Sigmoid colon (tissue), 7 donors: ENCODE measurements around the gene RELL1. TPM values are rescaled to one million over a fixed set of nuclear protein-coding genes. Genes with fewer than 3 reads are reported as not detected.

Experiments used
- DNase-seq: peaks from one replicate; pipeline ENCODE4 v3.0.0-alpha.2; 2019
- H3K27ac ChIP-seq, 4 donors: fragments of 200-600 bp; sonication (generic); one replicate each; pipeline ENCODE4 v1.5.1; 2016 to 2019; ENCODE audit warnings: mild to moderate bottlenecking in 1 of 4
- H3K27me3 ChIP-seq, 3 donors: fragments of 200-600 bp; sonication (generic); one replicate each; pipeline ENCODE4 v1.5.1; 2019; ENCODE audit warnings: mild to moderate bottlenecking in 1 of 3
- H3K36me3 ChIP-seq, 4 donors: fragments of 200-600 bp; sonication (generic); one replicate each; pipeline ENCODE4 v1.5.1; 2016 to 2019
- H3K4me1 ChIP-seq, 4 donors: fragments of 200-600 bp; sonication (generic); one replicate each; pipeline ENCODE4 v1.5.1; 2017 to 2019
- H3K4me3 ChIP-seq, 4 donors: fragments of 200-600 bp; sonication (generic); one replicate each; pipeline ENCODE4 v1.5.1; 2017 to 2019; ENCODE audit warnings: mild to moderate bottlenecking in 2 of 4, moderate library complexity in 1 of 4
- H3K9me3 ChIP-seq, 4 donors: fragments of 200-600 bp in 3 of 4; sonication (generic) in 3 of 4; one replicate each; pipeline versions ENCODE4 v1.5.1 to v1.6.1; 2013 to 2019
- CTCF ChIP-seq, 4 experiments: fragments of 450-650 bp in 3 of 4; fragments of 200-600 bp in 1 of 4; IDR thresholded peaks; one replicate each; pipeline ENCODE4 v1.5.1; 2016 to 2019; ENCODE audit warnings: antibody characterized with exemption in 4 of 4, mild to moderate bottlenecking in 3 of 4, moderate library complexity in 2 of 4
- EP300 ChIP-seq, 4 donors: sonication (generic); formaldehyde crosslinking; IDR thresholded peaks; one replicate each; pipeline ENCODE4 v1.6.1; 2017; ENCODE audit warnings: antibody characterized with exemption in 4 of 4
- POLR2A ChIP-seq, 2 donors: fragments of 450-650 bp; IDR thresholded peaks; one replicate each; pipeline ENCODE4 v1.6.1; 2016; ENCODE audit warnings: antibody characterized with exemption in 2 of 2, mild to moderate bottlenecking in 2 of 2, moderate library complexity in 2 of 2
- POLR2AphosphoS5 ChIP-seq, 4 donors: sonication (generic); formaldehyde crosslinking; IDR thresholded peaks; one replicate each; pipeline ENCODE4 v1.6.1; 2017; ENCODE audit warnings: antibody characterized with exemption in 4 of 4
- WGBS, 2 donors: extraction: QIAGEN DNeasy Blood & Tissue Kit; methylation state at CpG; one replicate each; pipeline ENCODE4 v1.1.7; 2013; 5-methylcytosine and 5-hydroxymethylcytosine counted together
- intact Hi-C: fragments of 100-400 bp; cut with DNase I; formaldehyde crosslinking; loops from one replicate; pipeline ENCODE4 v1.15.1; 2023
- polyA plus RNA-seq, 3 donors: library from polyadenylated mRNA; stranded (reverse); fragments of 200-250 nt; gene quantifications; one replicate each; pipeline ENCODE4 v1.2.3, GENCODE V29; 2013
- total RNA-seq, 4 donors: library from RNA; depleted of rRNA; stranded (reverse); fragments of >200 nt; gene quantifications; one replicate each; pipeline ENCODE4 v1.1.0, GENCODE V29; 2016
- donor health status: healthy with polysubstance abuse.
- donor health status: Bipolar disorder and iron deficiency.
- donor health status: healthy.

RELL1 gene
- total and polyA plus RNA-seq, 7 donors = 4.2 to 63.2 (median 38.8) TPM

GRCh38 chr4:37687681-37688080, 1.5 kb upstream of the RELL1 start:
- H3K27me3 ChIP-seq = no peaks in the 10 kb centered on the region
- no peak for TF ChIP-seq CTCF (IDR thresholded peaks at IDR 0.05)
- TF ChIP-seq EP300 (IDR thresholded peaks at IDR 0.05) = no peak
- no peak for TF ChIP-seq POLR2AphosphoS5 (IDR thresholded peaks at IDR 0.05)
- TF ChIP-seq POLR2A (IDR thresholded peaks at IDR 0.05) = no peak
- DNase-seq = no peak
- no peaks in the 10 kb centered on the region for H3K9me3 ChIP-seq
- no peaks in the 10 kb centered on the region for H3K36me3 ChIP-seq
- WGBS, 2 donors = 84 to 93% methylated on average over 9 of the region's 9 CpGs
- peaks cover 0 to 34% (median 28%) of the 10 kb centered on the region in 4 donors for H3K4me1 ChIP-seq
- H3K27ac ChIP-seq = peak overlapping the region in 3 of 4 donors; percentile 85 to 99 (median 86)
- H3K4me3 ChIP-seq = no peak overlapping the region
- intact Hi-C loops = loop anchor here (2.0 to 10.0 kb wide), 7 partner anchors 85 to 1357 kb away; no protein-coding TSS in a partner anchor

DNA sequence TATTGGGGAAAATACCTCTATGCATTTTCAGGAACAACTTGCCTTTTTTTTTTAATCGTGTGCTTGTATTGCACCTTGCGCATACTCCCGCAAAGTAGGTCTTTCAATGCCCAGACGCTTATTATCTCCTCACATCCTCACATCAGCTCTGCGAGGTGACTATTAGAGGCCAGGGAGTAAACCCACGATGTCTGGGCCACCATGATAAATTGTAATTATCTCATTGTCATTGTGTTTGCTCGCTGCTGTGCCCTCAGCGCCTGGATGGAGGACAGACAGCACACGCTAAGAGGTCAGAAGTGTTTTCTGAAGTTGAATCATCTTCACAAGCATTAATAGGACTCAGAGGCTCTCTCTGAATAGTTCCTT, 1.0 kb upstream of the RELL1 start:
- DNase-seq = no peak
- Histone ChIP-seq H3K4me1 (peaks cover 0 to 38% (median 28%) of the 10 kb centered on the region in 4 donors), H3K27me3 (no peaks in the 10 kb centered on the region), H3K9me3 (no peaks in the 10 kb centered on the region), H3K36me3 (no peaks in the 10 kb centered on the region), H3K27ac (peak overlapping the region; percentile 85 to 99 (median 92)), H3K4me3 (peak overlapping the region in 3 of 4 donors; percentile 81 to 98 (median 89))
- no peak for TF ChIP-seq CTCF (IDR thresholded peaks at IDR 0.05)
- no peak for TF ChIP-seq POLR2AphosphoS5 (IDR thresholded peaks at IDR 0.05)
- TF ChIP-seq POLR2A (IDR thresholded peaks at IDR 0.05) = no peak
- TF ChIP-seq EP300 (IDR thresholded peaks at IDR 0.05) = no peak
- intact Hi-C loops = loop anchor here (2.0 to 10.0 kb wide), 7 partner anchors 84 to 1358 kb away; no protein-coding TSS in a partner anchor
- 28 to 53% methylated on average over 9 of the region's 9 CpGs for WGBS, 2 donors

DNA sequence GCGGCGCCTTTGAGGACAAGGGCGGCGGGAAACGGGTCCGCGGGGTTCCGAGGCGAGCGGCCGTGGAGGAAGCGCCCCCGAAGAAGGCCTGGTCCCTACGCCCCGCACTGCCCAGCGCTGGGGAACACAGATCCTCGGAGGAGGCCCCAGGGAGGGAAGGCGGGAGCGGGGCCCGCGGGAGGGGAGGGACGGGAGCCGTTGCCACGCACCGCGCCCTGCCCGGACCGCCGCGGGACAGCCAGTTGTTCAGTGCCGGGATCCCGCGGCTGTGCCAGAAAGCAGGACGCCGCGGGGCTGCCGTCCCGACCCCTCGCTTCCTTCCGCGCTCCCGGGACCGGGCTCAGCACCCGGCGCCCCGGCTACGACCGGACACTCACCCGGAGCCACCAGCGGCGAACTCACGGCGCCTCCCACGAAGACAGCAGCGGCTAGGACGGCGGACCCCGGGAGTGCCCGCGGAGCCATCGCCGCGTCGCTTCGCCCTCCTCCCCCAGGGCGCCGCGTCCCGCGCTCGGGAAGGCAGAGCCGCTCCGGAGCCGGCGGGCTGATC, 278 bp downstream of the RELL1 start:
- H3K4me1 ChIP-seq = peaks cover 0 to 38% (median 28%) of the 10 kb centered on the region in 4 donors
- intact Hi-C loops = loop anchor here (2.0 to 10.0 kb wide), 7 partner anchors 83 to 1359 kb away; no protein-coding TSS in a partner anchor
- peak overlapping the region; percentile 96 to 100 (median 98) for H3K27ac ChIP-seq
- TF ChIP-seq EP300 (IDR thresholded peaks at IDR 0.05) (no peak), POLR2A (IDR thresholded peaks at IDR 0.05) (peak; percentile 80 to 91), POLR2AphosphoS5 (IDR thresholded peaks at IDR 0.05) (peak; percentile 96 to 98 (median 96))
- WGBS, 2 donors = 0% methylated on average over 75 of the region's 75 CpGs
- peak; percentile 82 for DNase-seq
- H3K9me3 ChIP-seq = no peaks in the 10 kb centered on the region
- no peaks in the 10 kb centered on the region for H3K27me3 ChIP-seq
- no peaks in the 10 kb centered on the region for H3K36me3 ChIP-seq
- H3K4me3 ChIP-seq = peak overlapping the region; percentile 81 to 98 (median 89)

DNA sequence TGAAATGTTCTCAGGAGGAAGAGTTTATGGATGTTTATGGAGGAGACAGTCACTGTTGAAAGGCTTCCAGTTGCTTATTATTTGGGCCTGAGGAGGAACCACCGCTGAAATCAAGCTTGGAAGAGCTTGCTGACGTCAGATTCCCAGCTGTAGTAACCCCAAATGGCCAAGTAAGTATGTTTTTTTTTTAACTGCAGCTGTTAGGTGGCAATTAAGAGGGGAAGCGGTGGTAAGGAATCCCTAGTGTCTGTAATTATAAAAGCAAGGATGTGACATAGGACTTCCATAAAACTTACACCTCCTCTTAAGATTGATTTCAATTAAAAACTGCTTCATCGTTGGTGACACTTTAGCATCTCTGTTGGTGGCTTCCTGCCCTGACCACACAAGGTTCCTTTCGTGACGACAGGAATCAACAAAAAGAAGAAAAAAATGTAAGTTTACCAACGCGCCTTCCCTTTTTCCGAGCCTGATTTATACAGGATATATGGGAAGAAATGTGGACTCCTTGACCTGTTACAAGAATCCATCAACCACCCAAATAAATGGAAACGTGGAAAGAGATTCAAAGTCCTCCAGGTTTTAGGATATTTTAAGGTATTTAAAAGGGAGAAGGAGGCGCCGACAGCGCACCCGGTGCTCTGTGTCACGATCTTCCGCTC, 884 bp downstream of the RELL1 start:
- Histone ChIP-seq H3K27me3 (no peaks in the 10 kb centered on the region), H3K4me1 (peaks cover 0 to 38% (median 28%) of the 10 kb centered on the region in 4 donors), H3K27ac (peak overlapping the region; percentile 96 to 100 (median 98)), H3K9me3 (no peaks in the 10 kb centered on the region), H3K4me3 (peak overlapping the region; percentile 81 to 98 (median 89)), H3K36me3 (no peaks in the 10 kb centered on the region)
- TF ChIP-seq CTCF (IDR thresholded peaks at IDR 0.05) (no peak), POLR2AphosphoS5 (IDR thresholded peaks at IDR 0.05) (peak in 3 of 4 donors; percentile 5 to 45 (median 28)), POLR2A (IDR thresholded peaks at IDR 0.05) (no peak), EP300 (IDR thresholded peaks at IDR 0.05) (no peak)
- 1 to 2% methylated on average over 16 of the region's 16 CpGs for whole genome bisulfite sequencing, 2 donors
- DNase-seq = peak; percentile 76
- intact Hi-C loops = loop anchor here (5.0 to 10.0 kb wide), 6 partner anchors 117 to 1360 kb away; no protein-coding TSS in a partner anchor

DNA sequence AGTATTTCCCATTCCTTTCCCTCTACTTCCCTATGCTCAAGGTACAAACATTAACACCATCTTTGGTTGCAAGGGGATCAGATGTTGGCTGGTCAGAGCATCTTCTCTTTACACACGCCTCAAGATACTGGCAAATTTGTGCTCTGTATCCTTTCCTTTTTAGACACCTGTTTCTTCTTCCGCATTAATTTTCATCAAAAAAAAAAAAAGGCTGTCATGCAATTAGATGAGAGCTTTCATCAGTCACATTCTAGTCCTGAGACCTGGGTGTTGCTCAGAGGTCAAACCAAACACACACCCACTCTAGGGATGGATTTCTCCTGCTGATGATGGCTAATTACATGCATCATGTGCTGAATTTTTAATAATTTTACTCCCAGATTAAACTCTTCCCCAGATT, 2.0 kb downstream of the RELL1 start:
- 94 to 98% methylated on average over 2 of the region's 2 CpGs for WGBS, 2 donors
- TF ChIP-seq EP300 (IDR thresholded peaks at IDR 0.05) = no peak
- no peak for TF ChIP-seq CTCF (IDR thresholded peaks at IDR 0.05)
- no peak for TF ChIP-seq POLR2AphosphoS5 (IDR thresholded peaks at IDR 0.05)
- TF ChIP-seq POLR2A (IDR thresholded peaks at IDR 0.05) = no peak
- no peaks in the 10 kb centered on the region for H3K36me3 ChIP-seq
- H3K27ac ChIP-seq = peak overlapping the region; percentile 96 to 100 (median 98)
- intact Hi-C loops = loop anchor here (10.0 kb wide), 2 partner anchors 351 to 1361 kb away; no protein-coding TSS in a partner anchor
- no peak for DNase-seq
- H3K27me3 ChIP-seq = no peaks in the 10 kb centered on the region
- H3K9me3 ChIP-seq = no peaks in the 10 kb centered on the region
- H3K4me3 ChIP-seq = no peak overlapping the region
- H3K4me1 ChIP-seq = peaks cover 0 to 38% (median 29%) of the 10 kb centered on the region in 4 donors
